ENCODE measurements around the gene DOK3.

GRCh38 chr5:177552839-177553455, 43.3 kb upstream of the DOK3 start:
- TF ChIP-seq, protein P1, sequence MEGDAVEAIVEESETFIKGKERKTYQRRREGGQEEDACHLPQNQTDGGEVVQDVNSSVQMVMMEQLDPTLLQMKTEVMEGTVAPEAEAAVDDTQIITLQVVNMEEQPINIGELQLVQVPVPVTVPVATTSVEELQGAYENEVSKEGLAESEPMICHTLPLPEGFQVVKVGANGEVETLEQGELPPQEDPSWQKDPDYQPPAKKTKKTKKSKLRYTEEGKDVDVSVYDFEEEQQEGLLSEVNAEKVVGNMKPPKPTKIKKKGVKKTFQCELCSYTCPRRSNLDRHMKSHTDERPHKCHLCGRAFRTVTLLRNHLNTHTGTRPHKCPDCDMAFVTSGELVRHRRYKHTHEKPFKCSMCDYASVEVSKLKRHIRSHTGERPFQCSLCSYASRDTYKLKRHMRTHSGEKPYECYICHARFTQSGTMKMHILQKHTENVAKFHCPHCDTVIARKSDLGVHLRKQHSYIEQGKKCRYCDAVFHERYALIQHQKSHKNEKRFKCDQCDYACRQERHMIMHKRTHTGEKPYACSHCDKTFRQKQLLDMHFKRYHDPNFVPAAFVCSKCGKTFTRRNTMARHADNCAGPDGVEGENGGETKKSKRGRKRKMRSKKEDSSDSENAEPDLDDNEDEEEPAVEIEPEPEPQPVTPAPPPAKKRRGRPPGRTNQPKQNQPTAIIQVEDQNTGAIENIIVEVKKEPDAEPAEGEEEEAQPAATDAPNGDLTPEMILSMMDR (IDR thresholded peaks at IDR 0.05; ENCODE audit: poor library complexity), result no peak
- no peak for TF ChIP-seq EZH2phosphoT487 (IDR thresholded peaks at IDR 0.05; ENCODE audit: low read depth, severe bottlenecking, unreplicated experiment)
